SK-N-SH (cell line): ENCODE data around the gene WNT1. TPM values are rescaled to one million over a fixed set of nuclear protein-coding genes. Genes with fewer than 3 reads are reported as not detected.
A peak's percentile ranks its signal among the peaks of the same experiment; 100 is the strongest.

Source experiments
- CTCF ChIA-PET: fragments of 300-600, 350-600 bp; formaldehyde crosslinking; extraction: SDS; loops from one replicate; lab custom pipeline; 2021; lab: Yijun Ruan, JAX
- POLR2A ChIA-PET: fragments of 350-600 bp; sonication (Branson Sonifier 250); formaldehyde crosslinking; extraction: SDS; loops from one replicate; lab custom pipeline; 2020; ENCODE audit warnings: antibody characterized with exemption, inconsistent platforms; lab: Yijun Ruan, JAX
- DNase-seq: peaks from one replicate; pipeline ENCODE4 v3.0.0; 2012
- H2AFZ ChIP-seq: fragments of 200-600 bp; sonication (generic); 2 replicates; pipeline ENCODE4 v1.8.1; 2016; ENCODE audit warnings: antibody characterized with exemption, mild to moderate bottlenecking, low read depth
- H3F3A ChIP-seq: fragments of 200-600 bp; sonication (generic); replicated peaks from 2 replicates; pipeline ENCODE3; 2016; ENCODE audit warnings: antibody characterized with exemption, mild to moderate bottlenecking; ENCODE audit not compliant: insufficient read depth
- H3K27ac ChIP-seq, 2 experiments: fragments of 200-500 bp in 1 of 2; fragments of 200-600 bp in 1 of 2; sonication (Bioruptor generic) in 1 of 2; sonication (generic), shearing (Covaris generic) in 1 of 2; 2 replicates each; pipeline versions ENCODE4 v1.5.1 to v1.6.1; 2014 to 2016; ENCODE audit warnings: low read depth in 2 of 2, inconsistent platforms in 1 of 2, low read length in 1 of 2, mild to moderate bottlenecking in 1 of 2, mixed read lengths in 1 of 2
- H3K27me3 ChIP-seq: fragments of 200-600 bp; sonication (generic), shearing (Covaris generic); 2 replicates; pipeline ENCODE4 v1.6.1; 2016; ENCODE audit warnings: mixed run types; ENCODE audit not compliant: insufficient read depth
- H3K36me3 ChIP-seq, 2 experiments: fragments of 200-500 bp in 1 of 2; fragments of 200-600 bp in 1 of 2; sonication (Bioruptor generic) in 1 of 2; sonication (generic) in 1 of 2; replicated peaks in 1 of 2; 2 replicates each; pipeline versions ENCODE3 to v1.5.1; 2014 to 2016; ENCODE audit warnings: low read length in 1 of 2, mild to moderate bottlenecking in 1 of 2; ENCODE audit not compliant: insufficient read depth in 2 of 2, control insufficient read depth in 1 of 2
- H3K4me1 ChIP-seq, 2 experiments: fragments of 200-500 bp in 1 of 2; fragments of 200-600 bp in 1 of 2; sonication (Bioruptor generic) in 1 of 2; sonication (generic), shearing (Covaris generic) in 1 of 2; 2 replicates each; pipeline versions ENCODE4 v1.5.1 to v1.6.1; 2014 to 2016; ENCODE audit warnings: low read depth in 1 of 2, low read length in 1 of 2, mixed run types in 1 of 2; ENCODE audit not compliant: insufficient read depth in 2 of 2, control insufficient read depth in 1 of 2
- H3K4me2 ChIP-seq: fragments of 200-600 bp; sonication (generic), shearing (Covaris generic); 2 replicates; pipeline ENCODE4 v1.6.1; 2017; ENCODE audit warnings: mixed run types
- H3K4me3 ChIP-seq, 2 experiments: fragments of 200-500 bp in 1 of 2; fragments of 200-600 bp in 1 of 2; sonication (Bioruptor generic) in 1 of 2; sonication (generic), shearing (Covaris generic) in 1 of 2; 2 replicates each; pipeline versions ENCODE4 v1.5.1 to v1.8.1; 2014 to 2016; ENCODE audit warnings: low read depth in 2 of 2, inconsistent platforms in 1 of 2, low read length in 1 of 2, mild to moderate bottlenecking in 1 of 2, mixed read lengths in 1 of 2, moderate library complexity in 1 of 2
- H3K79me2 ChIP-seq: fragments of 200-600 bp; sonication (generic); 2 replicates; pipeline ENCODE4 v1.8.1; 2017; ENCODE audit warnings: mild to moderate bottlenecking; ENCODE audit not compliant: insufficient read depth
- H3K9ac ChIP-seq: fragments of 200-600 bp; sonication (generic); 2 replicates; pipeline ENCODE4 v1.6.1; 2017; ENCODE audit warnings: mixed run types
- H3K9me2 ChIP-seq: fragments of 200-600 bp; sonication (generic); 2 replicates; pipeline ENCODE4 v1.6.1; 2017; ENCODE audit warnings: mixed run types
- H3K9me3 ChIP-seq: fragments of 200-600 bp; sonication (generic); 2 replicates; pipeline ENCODE4 v1.6.1; 2017; ENCODE audit warnings: mixed run types, mild to moderate bottlenecking, moderate library complexity
- H4K20me1 ChIP-seq: fragments of 200-600 bp; sonication (generic); 2 replicates; pipeline ENCODE4 v1.6.1; 2017; ENCODE audit warnings: mild to moderate bottlenecking, mixed run types; ENCODE audit not compliant: insufficient read depth
- EZH2phosphoT487 ChIP-seq: fragments of 200-600 bp; sonication (generic); IDR thresholded peaks from 2 replicates; pipeline ENCODE4 v1.6.1; 2017; ENCODE audit warnings: low read depth, mixed run types, mild to moderate bottlenecking, antibody characterized with exemption, moderate library complexity, borderline replicate concordance
- FOXJ3 ChIP-seq: sonication (generic); formaldehyde crosslinking; IDR thresholded peaks from 2 replicates; pipeline ENCODE4 v1.5.1; 2020; ENCODE audit warnings: mild to moderate bottlenecking, missing genetic modification reagents
- FOXM1 ChIP-seq: IDR thresholded peaks from 2 replicates; pipeline ENCODE4 v1.4.0; 2012; ENCODE audit warnings: low read depth, mild to moderate bottlenecking
- GABPA ChIP-seq: IDR thresholded peaks from 2 replicates; pipeline ENCODE4 v1.4.0; 2012; ENCODE audit warnings: low read depth, mild to moderate bottlenecking
- JUND ChIP-seq: IDR thresholded peaks from 2 replicates; pipeline ENCODE4 v1.4.0; 2012
- MXI1 ChIP-seq: IDR thresholded peaks from 2 replicates; pipeline ENCODE4 v1.6.1; 2012; ENCODE audit warnings: mild to moderate bottlenecking, low read depth, low read length, improper control_type of control experiment
- POLR2AphosphoS5 ChIP-seq: IDR thresholded peaks from 2 replicates; pipeline ENCODE4 v1.6.1; 2012; ENCODE audit warnings: low read depth, low read length
- RAD21 ChIP-seq: IDR thresholded peaks from 2 replicates; pipeline ENCODE4 v1.6.1; 2012; ENCODE audit warnings: mild to moderate bottlenecking, low read length
- RCOR1 ChIP-seq: fragments of 150-350 bp; IDR thresholded peaks from 2 replicates; pipeline ENCODE4 v1.6.1; 2017; ENCODE audit warnings: antibody characterized with exemption, low read length
- RXRA ChIP-seq: IDR thresholded peaks from 2 replicates; pipeline ENCODE4 v1.4.0; 2012; ENCODE audit warnings: low read depth, mild to moderate bottlenecking, borderline replicate concordance
- WGBS: methylation state at CpG from one replicate; pipeline ENCODE4 v1.1.6; 2017; ENCODE audit warnings: low lambda C conversion rate; 5-methylcytosine and 5-hydroxymethylcytosine counted together
- polyA plus RNA-seq, 3 experiments: library from polyadenylated mRNA; depleted of rRNA; stranded (reverse); fragments of >200 nt; gene quantifications; 2 replicates each; pipeline ENCODE4 v1.2.3, GENCODE V29; 2012
- TF ChIP-seq, protein P1 (sequence below): IDR thresholded peaks from 2 replicates; pipeline ENCODE4 v1.6.1; 2012; ENCODE audit warnings: mild to moderate bottlenecking, low read depth, low read length, moderate library complexity
- TF ChIP-seq, protein P2 (sequence below): IDR thresholded peaks from 2 replicates; pipeline ENCODE4 v1.4.0; 2012; ENCODE audit warnings: low read depth
- TF ChIP-seq, protein P3 (sequence below): IDR thresholded peaks from 2 replicates; pipeline ENCODE4; 2012
- TF ChIP-seq, protein P4 (sequence below): IDR thresholded peaks from 2 replicates; pipeline ENCODE4 v1.4.0; 2012; ENCODE audit warnings: low read depth, borderline replicate concordance
- TF ChIP-seq, protein P5 (sequence below): fragments of 200-600 bp; sonication (generic); IDR thresholded peaks from 2 replicates; pipeline ENCODE4 v1.6.1; 2017; ENCODE audit warnings: antibody characterized with exemption, mild to moderate bottlenecking, moderate library complexity

Gene WNT1
- polyA plus RNA-seq, 1 of the 3 experiments (the other 2 are of a cell fraction), result not detected

DNA sequence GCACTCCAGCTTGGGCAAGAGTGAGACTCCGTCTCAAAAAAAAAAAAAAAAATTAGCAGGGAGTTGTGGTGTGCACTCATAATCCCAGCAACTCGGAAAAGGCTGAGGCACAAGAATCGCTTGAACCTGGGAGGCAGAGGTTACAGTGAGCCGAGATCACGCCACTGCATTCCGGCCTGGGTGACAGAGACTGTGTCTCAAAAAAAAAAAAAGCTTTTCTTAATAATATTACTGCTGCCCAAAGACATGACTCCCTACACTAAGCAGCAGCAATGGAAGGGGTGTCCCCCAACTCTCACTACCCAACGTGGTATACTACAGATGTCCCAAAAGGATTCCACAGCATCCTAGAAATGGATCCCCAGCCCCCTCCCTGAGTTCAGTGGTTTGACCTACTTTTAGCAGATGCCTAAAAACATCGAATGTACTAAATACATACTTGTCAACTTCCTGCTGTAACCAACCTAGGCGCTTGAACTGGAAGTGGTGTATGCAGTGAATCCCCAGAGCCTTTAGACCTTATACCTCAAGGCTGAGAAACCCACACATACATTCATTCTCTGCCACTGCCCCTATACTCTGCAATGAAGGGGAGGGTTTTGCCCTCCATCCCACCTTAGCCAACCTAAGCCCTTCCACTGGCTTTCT, 44.3 kb upstream of the WNT1 start (continued):
- TF ChIP-seq MXI1, result no peak
- TF ChIP-seq, protein P1, sequence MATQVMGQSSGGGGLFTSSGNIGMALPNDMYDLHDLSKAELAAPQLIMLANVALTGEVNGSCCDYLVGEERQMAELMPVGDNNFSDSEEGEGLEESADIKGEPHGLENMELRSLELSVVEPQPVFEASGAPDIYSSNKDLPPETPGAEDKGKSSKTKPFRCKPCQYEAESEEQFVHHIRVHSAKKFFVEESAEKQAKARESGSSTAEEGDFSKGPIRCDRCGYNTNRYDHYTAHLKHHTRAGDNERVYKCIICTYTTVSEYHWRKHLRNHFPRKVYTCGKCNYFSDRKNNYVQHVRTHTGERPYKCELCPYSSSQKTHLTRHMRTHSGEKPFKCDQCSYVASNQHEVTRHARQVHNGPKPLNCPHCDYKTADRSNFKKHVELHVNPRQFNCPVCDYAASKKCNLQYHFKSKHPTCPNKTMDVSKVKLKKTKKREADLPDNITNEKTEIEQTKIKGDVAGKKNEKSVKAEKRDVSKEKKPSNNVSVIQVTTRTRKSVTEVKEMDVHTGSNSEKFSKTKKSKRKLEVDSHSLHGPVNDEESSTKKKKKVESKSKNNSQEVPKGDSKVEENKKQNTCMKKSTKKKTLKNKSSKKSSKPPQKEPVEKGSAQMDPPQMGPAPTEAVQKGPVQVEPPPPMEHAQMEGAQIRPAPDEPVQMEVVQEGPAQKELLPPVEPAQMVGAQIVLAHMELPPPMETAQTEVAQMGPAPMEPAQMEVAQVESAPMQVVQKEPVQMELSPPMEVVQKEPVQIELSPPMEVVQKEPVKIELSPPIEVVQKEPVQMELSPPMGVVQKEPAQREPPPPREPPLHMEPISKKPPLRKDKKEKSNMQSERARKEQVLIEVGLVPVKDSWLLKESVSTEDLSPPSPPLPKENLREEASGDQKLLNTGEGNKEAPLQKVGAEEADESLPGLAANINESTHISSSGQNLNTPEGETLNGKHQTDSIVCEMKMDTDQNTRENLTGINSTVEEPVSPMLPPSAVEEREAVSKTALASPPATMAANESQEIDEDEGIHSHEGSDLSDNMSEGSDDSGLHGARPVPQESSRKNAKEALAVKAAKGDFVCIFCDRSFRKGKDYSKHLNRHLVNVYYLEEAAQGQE, result no peak
- TF ChIP-seq, all 33 proteins: peak for 0

DNA sequence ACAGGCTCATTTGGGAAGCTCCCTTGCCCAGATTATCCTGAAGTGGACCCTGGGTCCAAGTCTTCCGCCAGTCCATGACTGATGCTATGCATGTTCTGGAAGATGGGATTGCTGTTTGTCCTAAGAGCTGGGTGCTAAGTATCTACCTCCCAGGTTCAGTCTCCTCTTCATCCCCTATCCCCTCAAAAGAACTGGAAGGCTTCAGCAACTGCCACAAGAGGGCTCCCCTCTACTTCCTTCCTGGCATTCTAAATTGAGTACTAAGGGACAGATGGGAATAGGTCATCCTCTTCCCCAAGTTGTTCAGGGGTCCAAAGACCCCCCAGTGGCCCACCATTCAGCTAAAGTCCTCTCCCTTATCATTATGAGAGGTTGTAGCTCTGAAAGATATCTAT, 43.8 kb upstream of the WNT1 start:
- peaks cover 57 to 69% of the 10 kb centered on the region in 2 experiments for H3K36me3 ChIP-seq
- peaks cover 4% of the 10 kb centered on the region; the same call in 1 of the 2 replicates for H3K79me2 ChIP-seq
- POLR2A ChIA-PET, result no interaction called here
- no peaks in the 10 kb centered on the region for H3K9me3 ChIP-seq
- 100% methylated on average over 1 of the region's 1 CpG for WGBS
- H3K4me2 ChIP-seq, result no peak overlapping the region
- no peak overlapping the region for H2AFZ ChIP-seq
- no peaks in the 10 kb centered on the region for H3K4me1 ChIP-seq
- no peak overlapping the region for H3K4me3 ChIP-seq
- H4K20me1 ChIP-seq, result peaks cover 35% of the 10 kb centered on the region
- TF ChIP-seq RCOR1, result no peak
- TF ChIP-seq RXRA, result no peak
- no peak for TF ChIP-seq FOXM1
- no peak for TF ChIP-seq GABPA
- TF ChIP-seq FOXJ3 (CRISPR knock-in tag), result no peak
- TF ChIP-seq EZH2phosphoT487, result no peak
- TF ChIP-seq, protein P2, sequence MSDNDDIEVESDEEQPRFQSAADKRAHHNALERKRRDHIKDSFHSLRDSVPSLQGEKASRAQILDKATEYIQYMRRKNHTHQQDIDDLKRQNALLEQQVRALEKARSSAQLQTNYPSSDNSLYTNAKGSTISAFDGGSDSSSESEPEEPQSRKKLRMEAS, result no peak
- TF ChIP-seq, protein P1, result no peak
- TF ChIP-seq, protein P3, sequence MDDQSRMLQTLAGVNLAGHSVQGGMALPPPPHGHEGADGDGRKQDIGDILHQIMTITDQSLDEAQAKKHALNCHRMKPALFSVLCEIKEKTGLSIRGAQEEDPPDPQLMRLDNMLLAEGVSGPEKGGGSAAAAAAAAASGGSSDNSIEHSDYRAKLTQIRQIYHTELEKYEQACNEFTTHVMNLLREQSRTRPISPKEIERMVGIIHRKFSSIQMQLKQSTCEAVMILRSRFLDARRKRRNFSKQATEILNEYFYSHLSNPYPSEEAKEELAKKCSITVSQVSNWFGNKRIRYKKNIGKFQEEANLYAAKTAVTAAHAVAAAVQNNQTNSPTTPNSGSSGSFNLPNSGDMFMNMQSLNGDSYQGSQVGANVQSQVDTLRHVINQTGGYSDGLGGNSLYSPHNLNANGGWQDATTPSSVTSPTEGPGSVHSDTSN, result no peak
- TF ChIP-seq POLR2AphosphoS5, result no peak
- no peak for TF ChIP-seq JUND
- TF ChIP-seq, protein P4, sequence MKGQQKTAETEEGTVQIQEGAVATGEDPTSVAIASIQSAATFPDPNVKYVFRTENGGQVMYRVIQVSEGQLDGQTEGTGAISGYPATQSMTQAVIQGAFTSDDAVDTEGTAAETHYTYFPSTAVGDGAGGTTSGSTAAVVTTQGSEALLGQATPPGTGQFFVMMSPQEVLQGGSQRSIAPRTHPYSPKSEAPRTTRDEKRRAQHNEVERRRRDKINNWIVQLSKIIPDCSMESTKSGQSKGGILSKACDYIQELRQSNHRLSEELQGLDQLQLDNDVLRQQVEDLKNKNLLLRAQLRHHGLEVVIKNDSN, result no peak
- TF ChIP-seq, protein P5, sequence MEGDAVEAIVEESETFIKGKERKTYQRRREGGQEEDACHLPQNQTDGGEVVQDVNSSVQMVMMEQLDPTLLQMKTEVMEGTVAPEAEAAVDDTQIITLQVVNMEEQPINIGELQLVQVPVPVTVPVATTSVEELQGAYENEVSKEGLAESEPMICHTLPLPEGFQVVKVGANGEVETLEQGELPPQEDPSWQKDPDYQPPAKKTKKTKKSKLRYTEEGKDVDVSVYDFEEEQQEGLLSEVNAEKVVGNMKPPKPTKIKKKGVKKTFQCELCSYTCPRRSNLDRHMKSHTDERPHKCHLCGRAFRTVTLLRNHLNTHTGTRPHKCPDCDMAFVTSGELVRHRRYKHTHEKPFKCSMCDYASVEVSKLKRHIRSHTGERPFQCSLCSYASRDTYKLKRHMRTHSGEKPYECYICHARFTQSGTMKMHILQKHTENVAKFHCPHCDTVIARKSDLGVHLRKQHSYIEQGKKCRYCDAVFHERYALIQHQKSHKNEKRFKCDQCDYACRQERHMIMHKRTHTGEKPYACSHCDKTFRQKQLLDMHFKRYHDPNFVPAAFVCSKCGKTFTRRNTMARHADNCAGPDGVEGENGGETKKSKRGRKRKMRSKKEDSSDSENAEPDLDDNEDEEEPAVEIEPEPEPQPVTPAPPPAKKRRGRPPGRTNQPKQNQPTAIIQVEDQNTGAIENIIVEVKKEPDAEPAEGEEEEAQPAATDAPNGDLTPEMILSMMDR, result peak; percentile 35
- TF ChIP-seq RAD21, result peak; percentile 34
- TF ChIP-seq, all 33 proteins: peak for 2
- Histone ChIP-seq H3K9me2 (no peaks in the 10 kb centered on the region), H3K9ac (no peak overlapping the region), H3K27ac (no peak overlapping the region), H3F3A (peaks cover 19% of the 10 kb centered on the region), H3K27me3 (no peaks in the 10 kb centered on the region)
- DNase-seq, result peak; percentile 33
- CTCF ChIA-PET, result interaction anchor here (1.0 to 4.6 kb wide), 12 partner anchors 10 to 154 kb away, joined by 3 to 31 read pairs (median 4); partner anchors contain the start of genes DDX23, FKBP11 and WNT1
